ENCODE measurements around the gene MRFAP1L1. TPM values are rescaled to one million over a fixed set of nuclear protein-coding genes. Genes with fewer than 3 reads are reported as not detected.

Gene MRFAP1L1
- total and polyA plus RNA-seq, 2 experiments from 2014 or later = 61.6 to 73.8 TPM

- no peaks in the 10 kb centered on the region for H3K4me1 ChIP-seq (ENCODE audit: insufficient read depth)
- no peaks in the 10 kb centered on the region for H4K20me1 ChIP-seq (replicated peaks; ENCODE audit: insufficient read depth)
- H3K9me3 Mint-ChIP-seq = 0 out of 3 replicates have a peak, but pooled peaks cover 2% of the 10 kb centered on the region
- H3K4me3 Mint-ChIP-seq = no peak overlapping the region
- no peaks in the 10 kb centered on the region for H3K36me3 Mint-ChIP-seq (ENCODE audit: low read depth)
- no peak overlapping the region for H3K27ac Mint-ChIP-seq
- no peak for TF ChIP-seq ZNF331 (CRISPR knock-in tag; IDR thresholded peaks at IDR 0.05; ENCODE audit: low read depth)
- H3K27me3 ChIP-seq (ENCODE audit: insufficient read depth) = no peaks in the 10 kb centered on the region
- 0 out of 2 replicates have a peak overlapping the region, but pooled peaks have one; percentile 59 for H2AFZ ChIP-seq
- H3K36me3 ChIP-seq (ENCODE audit: insufficient read depth) = no peaks in the 10 kb centered on the region
- no peaks in the 10 kb centered on the region for H3F3A ChIP-seq (replicated peaks; ENCODE audit: low read depth)
- H3K27ac ChIP-seq (ENCODE audit: low read depth) = no peak overlapping the region
- no peak overlapping the region for H3K4me3 ChIP-seq
- H3K27me3 Mint-ChIP-seq (ENCODE audit: insufficient read depth, low read depth, poor library complexity) = peaks cover 5% of the 10 kb centered on the region
- H3K79me2 ChIP-seq (replicated peaks; ENCODE audit: insufficient read depth) = no peaks in the 10 kb centered on the region
- no peaks in the 10 kb centered on the region for H3K9me2 ChIP-seq (ENCODE audit: insufficient read depth)
- H3K4me1 Mint-ChIP-seq = 0 out of 3 replicates have a peak, but pooled peaks cover 2% of the 10 kb centered on the region
- DNase-seq (ENCODE audit: low spot score) (no peak), ATAC-seq (no peak)
- no peak overlapping the region for H3K4me2 ChIP-seq
Observed at GRCh38 chr4:6734165-6734786, 24.6 kb upstream of the MRFAP1L1 start.

DNA sequence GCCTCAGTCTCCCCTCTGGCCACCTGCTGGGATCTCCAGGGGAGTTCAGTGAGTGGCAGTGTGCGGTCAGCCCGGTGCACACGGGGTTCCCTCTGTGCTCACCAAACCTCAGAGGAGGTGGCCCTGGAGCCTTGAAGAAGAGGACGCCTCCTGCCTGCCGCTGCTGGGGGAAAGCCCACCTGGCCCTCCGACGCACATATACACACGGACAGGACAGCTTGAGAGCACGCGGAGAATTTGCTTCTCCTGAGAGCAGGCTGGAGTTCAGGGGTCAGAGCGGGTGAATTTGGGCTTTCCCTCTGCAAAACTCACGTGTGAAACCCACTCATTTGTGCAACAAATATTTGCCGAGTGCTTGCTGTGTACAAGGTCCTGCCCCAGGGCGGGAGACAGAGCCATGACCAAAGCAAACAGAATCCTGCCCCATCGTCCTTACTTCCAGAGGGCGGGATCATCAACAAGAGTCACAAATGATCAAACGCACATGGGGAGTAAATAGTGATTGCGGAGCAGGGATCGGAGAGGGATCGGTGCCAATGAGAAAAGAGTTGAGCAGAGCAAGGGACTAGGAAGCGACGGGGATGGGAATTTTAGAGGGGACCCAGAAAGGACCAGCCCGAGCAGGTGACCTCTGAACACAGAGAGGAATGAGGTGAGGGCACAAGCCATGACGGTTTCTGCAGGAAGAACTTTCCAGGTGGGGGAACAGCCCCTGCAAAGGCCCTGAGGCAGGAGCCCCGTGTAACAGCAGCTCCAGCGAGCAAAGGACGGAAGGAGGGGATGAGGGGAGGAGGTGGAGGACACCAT lies 23.9 kb upstream of the MRFAP1L1 start:
- Histone ChIP-seq H3K4me3 (no peak overlapping the region), H2AFZ (peak overlapping the region; percentile 59), H4K20me1 (replicated peaks; ENCODE audit: insufficient read depth) (no peaks in the 10 kb centered on the region), H3K4me1 (ENCODE audit: insufficient read depth) (no peaks in the 10 kb centered on the region), H3K27ac (ENCODE audit: low read depth) (no peak overlapping the region), H3K27me3 (ENCODE audit: insufficient read depth) (no peaks in the 10 kb centered on the region), H3F3A (replicated peaks; ENCODE audit: low read depth) (no peaks in the 10 kb centered on the region), H3K79me2 (replicated peaks; ENCODE audit: insufficient read depth) (no peaks in the 10 kb centered on the region), H3K9me2 (ENCODE audit: insufficient read depth) (no peaks in the 10 kb centered on the region), H3K4me2 (no peak overlapping the region), H3K36me3 (ENCODE audit: insufficient read depth) (no peaks in the 10 kb centered on the region)
- Mint-ChIP-seq H3K4me3 (no peak overlapping the region), H3K9me3 (no peaks in the 10 kb centered on the region), H3K4me1 (peaks cover 3% of the 10 kb centered on the region; the same call in 2 of the 3 replicates), H3K27me3 (ENCODE audit: insufficient read depth, low read depth, poor library complexity) (peaks cover 6% of the 10 kb centered on the region), H3K36me3 (ENCODE audit: low read depth) (no peaks in the 10 kb centered on the region), H3K27ac (no peak overlapping the region)
- DNase-seq (ENCODE audit: low spot score) = no peak
- ATAC-seq = no peak
- no peak for TF ChIP-seq ZNF114 (CRISPR knock-in tag; IDR thresholded peaks at IDR 0.05)
- no peak for TF ChIP-seq STAT1 (IDR thresholded peaks at IDR 0.05; ENCODE audit: unreplicated experiment)
- TF ChIP-seq CTCF (conservative IDR thresholded peaks at IDR 0.05; ENCODE audit: low read depth in 2 of 2) = no peak
- TF ChIP-seq EZH2 (IDR thresholded peaks at IDR 0.05; ENCODE audit: low read depth, unreplicated experiment) = no peak
- no peak for TF ChIP-seq ZNF331 (CRISPR knock-in tag; IDR thresholded peaks at IDR 0.05; ENCODE audit: low read depth)
- no peak for TF ChIP-seq ETS1 (IDR thresholded peaks at IDR 0.05)
- no peak for TF ChIP-seq POLR2AphosphoS5 (IDR thresholded peaks at IDR 0.05; ENCODE audit: low read depth)
- no peak for TF ChIP-seq CREB1 (CRISPR knock-in tag; IDR thresholded peaks at IDR 0.05; ENCODE audit: low read depth)
- TF ChIP-seq NANOG (IDR thresholded peaks at IDR 0.05; ENCODE audit: borderline replicate concordance) = no peak
- no peak for TF ChIP-seq EZH2phosphoT487 (IDR thresholded peaks at IDR 0.05; ENCODE audit: unreplicated experiment)
- no peak for TF ChIP-seq ZNF462 (CRISPR knock-in tag; IDR thresholded peaks at IDR 0.05)
- TF ChIP-seq JUNB (IDR thresholded peaks at IDR 0.05; ENCODE audit: unreplicated experiment) = no peak
